ENCODE data around the gene CTXND2. TPM values are rescaled to one million over a fixed set of nuclear protein-coding genes. Genes with fewer than 3 reads are reported as not detected.
"Not testable (repeated sequence)": the region's sequence is repeated elsewhere in the genome, so short reads cannot be mapped to it uniquely, and the experiment has no call there.

CTXND2 gene
- total RNA-seq: not detected

- no peak for DNase-seq (ENCODE audit: low spot score)
Measured at GRCh38 chr1:150887018-150887417, at the start of gene CTXND2. Gene CTXND2 (plus strand): TSS chr1:150887136. CDS start chr1:150912315, 25,179 bp downstream.

GRCh38 chr1:150840850-150841249, 46.1 kb upstream of the CTXND2 start:
- not testable (repeated sequence) for DNase-seq (ENCODE audit: low spot score)

GRCh38 chr1:150841626-150842025, 45.3 kb upstream of the CTXND2 start:
- no peak for DNase-seq (ENCODE audit: low spot score)

- DNase-seq (ENCODE audit: low spot score): no peak
Measured at GRCh38 chr1:150842343-150842742, 44.6 kb upstream of the CTXND2 start.

- no peak for DNase-seq (ENCODE audit: low spot score)
Measured at GRCh38 chr1:150842964-150843363, 44.0 kb upstream of the CTXND2 start.

- no peak for DNase-seq (ENCODE audit: low spot score)
Measured at GRCh38 chr1:150843474-150843873, 43.5 kb upstream of the CTXND2 start.

- DNase-seq (ENCODE audit: low spot score): no peak
Measured at GRCh38 chr1:150846473-150847146, 40.3 kb upstream of the CTXND2 start.

GRCh38 chr1:150850801-150851362, 36.1 kb upstream of the CTXND2 start:
- DNase-seq (ENCODE audit: low spot score): not testable (repeated sequence)

- DNase-seq (ENCODE audit: low spot score): not testable (repeated sequence)
Measured at GRCh38 chr1:150852734-150853133, 34.2 kb upstream of the CTXND2 start.

- DNase-seq (ENCODE audit: low spot score): no peak
Measured at GRCh38 chr1:150863724-150864123, 23.2 kb upstream of the CTXND2 start.

GRCh38 chr1:150864200-150864599, 22.7 kb upstream of the CTXND2 start:
- DNase-seq (ENCODE audit: low spot score): not testable (repeated sequence)

- DNase-seq (ENCODE audit: low spot score): no peak
Measured at GRCh38 chr1:150869683-150870082, 17.3 kb upstream of the CTXND2 start.

GRCh38 chr1:150872572-150872971, 14.4 kb upstream of the CTXND2 start:
- no peak for DNase-seq (ENCODE audit: low spot score)

- no peak for DNase-seq (ENCODE audit: low spot score)
Measured at GRCh38 chr1:150873521-150873920, 13.4 kb upstream of the CTXND2 start.

- no peak for DNase-seq (ENCODE audit: low spot score)
Measured at GRCh38 chr1:150874455-150875196, 12.3 kb upstream of the CTXND2 start.

- no peak for DNase-seq (ENCODE audit: low spot score)
Measured at GRCh38 chr1:150875197-150876118, 11.5 kb upstream of the CTXND2 start.

- DNase-seq (ENCODE audit: low spot score): no peak
Measured at GRCh38 chr1:150876119-150876454, 10.8 kb upstream of the CTXND2 start.

GRCh38 chr1:150878931-150879330, 8.0 kb upstream of the CTXND2 start:
- DNase-seq (ENCODE audit: low spot score): not testable (repeated sequence)

GRCh38 chr1:150881331-150882070, 5.4 kb upstream of the CTXND2 start:
- DNase-seq (ENCODE audit: low spot score): no peak

- not testable (repeated sequence) for DNase-seq (ENCODE audit: low spot score)
Measured at GRCh38 chr1:150883121-150883520, 3.8 kb upstream of the CTXND2 start.

- DNase-seq (ENCODE audit: low spot score): no peak
Measured at GRCh38 chr1:150888727-150889126, 1.8 kb downstream of the CTXND2 start.

Measured in ureter (tissue), 1 donor.